Esophagus muscularis mucosa (tissue), 4 donors: ENCODE measurements around the gene MFSD12. TPM values are rescaled to one million over a fixed set of nuclear protein-coding genes. Genes with fewer than 3 reads are reported as not detected.

Source experiments
- DNase-seq: peaks from one replicate; pipeline ENCODE4 v3.0.0-alpha.2; 2017; ENCODE audit errors: extremely low spot score
- H3K27ac ChIP-seq, 4 donors: fragments of 200-600 bp; sonication (generic); replicated peaks in 1 of 4; 1 replicate in 3 of 4; 2 replicates in 1 of 4; pipeline ENCODE4 v1.5.1; 2016 to 2019; ENCODE audit warnings: mild to moderate bottlenecking in 1 of 4
- H3K27me3 ChIP-seq, 4 donors: fragments of 200-600 bp; sonication (generic); one replicate each; pipeline versions ENCODE4 v1.5.1 to v1.6.0; 2016 to 2019
- H3K36me3 ChIP-seq, 4 donors: fragments of 200-600 bp; sonication (generic); one replicate each; pipeline ENCODE4 v1.5.1; 2016 to 2019
- H3K4me1 ChIP-seq, 4 donors: fragments of 200-600 bp; sonication (generic); one replicate each; pipeline ENCODE4 v1.5.1; 2016 to 2019
- H3K4me3 ChIP-seq, 4 donors: fragments of 200-600 bp; sonication (generic); 1 replicate in 2 of 4; 2 replicates in 2 of 4; pipeline ENCODE4 v1.5.1; 2016 to 2019; ENCODE audit warnings: mild to moderate bottlenecking in 4 of 4, moderate library complexity in 1 of 4
- H3K9me3 ChIP-seq, 4 donors: fragments of 200-600 bp; sonication (generic); 1 replicate in 3 of 4; 2 replicates in 1 of 4; pipeline ENCODE4 v1.5.1; 2016 to 2019
- EP300 ChIP-seq: sonication (generic); formaldehyde crosslinking; IDR thresholded peaks from one replicate; pipeline ENCODE4 v1.6.1; 2017; ENCODE audit warnings: antibody characterized with exemption
- POLR2A ChIP-seq: fragments of 450-650 bp; IDR thresholded peaks from one replicate; pipeline ENCODE4 v1.6.1; 2017; ENCODE audit warnings: antibody characterized with exemption, moderate library complexity, mild to moderate bottlenecking, low read depth
- POLR2AphosphoS5 ChIP-seq, 2 donors: sonication (generic); formaldehyde crosslinking; IDR thresholded peaks; one replicate each; pipeline ENCODE4 v1.6.1; 2017; ENCODE audit warnings: antibody characterized with exemption in 2 of 2
- WGBS: methylation state at CpG from one replicate; pipeline ENCODE4 v1.1.5; 2018; 5-methylcytosine and 5-hydroxymethylcytosine counted together
- intact Hi-C: fragments of 100-400 bp; cut with DNase I; formaldehyde crosslinking; loops from one replicate; pipeline ENCODE4 v1.15.1; 2023
- total RNA-seq, 4 donors: library from RNA; depleted of rRNA; stranded (reverse); fragments of >200 nt; gene quantifications; one replicate each; pipeline versions ENCODE4 v1.1.0 to v1.2.1, GENCODE V29; 2016
- TF ChIP-seq, protein P1 (sequence below), 3 experiments: fragments of 200-600 bp in 2 of 3; fragments of 450-650 bp in 1 of 3; sonication (generic) in 2 of 3; IDR thresholded peaks; one replicate each; pipeline ENCODE4 v1.5.1; 2017 to 2019; ENCODE audit warnings: antibody characterized with exemption in 3 of 3, mild to moderate bottlenecking in 2 of 3, moderate library complexity in 1 of 3

The MFSD12 gene
- total RNA-seq, 4 donors from 2014 or later = 28.2 to 87.0 (median 62.4) TPM

DNA sequence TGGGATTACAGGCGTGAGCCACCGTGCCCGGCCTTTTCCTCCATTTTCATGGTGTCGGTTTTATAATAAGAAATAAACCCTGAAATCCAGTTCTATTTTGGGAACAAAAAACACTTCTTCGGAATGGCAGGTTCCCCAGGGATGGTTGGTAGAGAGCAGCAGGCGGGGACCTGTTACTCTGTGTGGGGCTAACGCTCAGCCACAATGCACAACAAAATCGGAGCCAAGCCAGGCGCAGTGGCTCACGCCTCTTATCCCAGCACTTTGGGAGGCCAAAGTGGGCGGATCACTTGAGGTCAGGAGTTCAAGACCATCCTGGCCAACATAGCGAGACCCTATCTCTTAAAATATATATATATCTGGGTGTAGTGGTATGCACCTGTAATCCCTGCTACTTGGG lies 43.6 kb upstream of the MFSD12 start:
- peaks cover 18 to 34% (median 33%) of the 10 kb centered on the region in 4 donors for H3K4me1 ChIP-seq
- H3K27ac ChIP-seq = no peak overlapping the region
- H3K9me3 ChIP-seq = no peaks in the 10 kb centered on the region
- H3K27me3 ChIP-seq = no peaks in the 10 kb centered on the region
- no peak overlapping the region for H3K4me3 ChIP-seq
- TF ChIP-seq POLR2AphosphoS5 (IDR thresholded peaks at IDR 0.05) (no peak), EP300 (no peak), POLR2A (no peak)
- TF ChIP-seq, protein P1, sequence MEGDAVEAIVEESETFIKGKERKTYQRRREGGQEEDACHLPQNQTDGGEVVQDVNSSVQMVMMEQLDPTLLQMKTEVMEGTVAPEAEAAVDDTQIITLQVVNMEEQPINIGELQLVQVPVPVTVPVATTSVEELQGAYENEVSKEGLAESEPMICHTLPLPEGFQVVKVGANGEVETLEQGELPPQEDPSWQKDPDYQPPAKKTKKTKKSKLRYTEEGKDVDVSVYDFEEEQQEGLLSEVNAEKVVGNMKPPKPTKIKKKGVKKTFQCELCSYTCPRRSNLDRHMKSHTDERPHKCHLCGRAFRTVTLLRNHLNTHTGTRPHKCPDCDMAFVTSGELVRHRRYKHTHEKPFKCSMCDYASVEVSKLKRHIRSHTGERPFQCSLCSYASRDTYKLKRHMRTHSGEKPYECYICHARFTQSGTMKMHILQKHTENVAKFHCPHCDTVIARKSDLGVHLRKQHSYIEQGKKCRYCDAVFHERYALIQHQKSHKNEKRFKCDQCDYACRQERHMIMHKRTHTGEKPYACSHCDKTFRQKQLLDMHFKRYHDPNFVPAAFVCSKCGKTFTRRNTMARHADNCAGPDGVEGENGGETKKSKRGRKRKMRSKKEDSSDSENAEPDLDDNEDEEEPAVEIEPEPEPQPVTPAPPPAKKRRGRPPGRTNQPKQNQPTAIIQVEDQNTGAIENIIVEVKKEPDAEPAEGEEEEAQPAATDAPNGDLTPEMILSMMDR (IDR thresholded peaks at IDR 0.05) = no peak
- no peak for DNase-seq
- peaks cover 0 to 19% (median 10%) of the 10 kb centered on the region in 4 donors for H3K36me3 ChIP-seq
- intact Hi-C loops = no loop called here
- WGBS = 86% methylated on average over 12 of the region's 12 CpGs

DNA sequence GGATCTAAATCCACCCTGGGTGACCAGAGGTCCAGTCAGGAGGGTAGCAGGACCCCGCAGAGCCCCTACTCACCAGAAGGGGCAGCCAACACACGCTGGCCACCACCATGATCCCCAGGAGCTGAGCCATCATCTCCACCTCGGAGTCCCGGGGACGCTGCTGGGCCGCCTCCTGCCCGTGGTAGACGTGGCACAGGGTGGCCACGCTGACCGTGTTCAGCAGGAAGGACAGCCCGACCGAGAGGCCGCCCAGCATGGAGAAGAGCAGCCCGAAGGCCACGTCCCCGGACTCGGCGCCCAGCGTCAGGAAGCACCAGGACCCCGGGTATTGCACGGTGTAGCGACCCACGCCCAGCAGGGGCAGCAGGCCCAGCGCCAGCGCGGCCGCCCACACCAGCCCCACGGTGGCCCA lies 42.4 kb upstream of the MFSD12 start:
- peaks cover 5 to 22% (median 20%) of the 10 kb centered on the region in 4 donors for H3K4me1 ChIP-seq
- DNase-seq = no peak
- H3K27ac ChIP-seq = no peak overlapping the region
- intact Hi-C loops = no loop called here
- no peaks in the 10 kb centered on the region for H3K9me3 ChIP-seq
- no peak overlapping the region for H3K4me3 ChIP-seq
- peaks cover 0 to 29% (median 13%) of the 10 kb centered on the region in 4 donors for H3K36me3 ChIP-seq
- H3K27me3 ChIP-seq = no peaks in the 10 kb centered on the region
- WGBS = 93% methylated on average over 3 of the region's 28 CpGs
- no peak for TF ChIP-seq POLR2A
- TF ChIP-seq POLR2AphosphoS5 (IDR thresholded peaks at IDR 0.05) = no peak
- no peak for TF ChIP-seq EP300
- TF ChIP-seq, protein P1 (IDR thresholded peaks at IDR 0.05) = no peak

DNA sequence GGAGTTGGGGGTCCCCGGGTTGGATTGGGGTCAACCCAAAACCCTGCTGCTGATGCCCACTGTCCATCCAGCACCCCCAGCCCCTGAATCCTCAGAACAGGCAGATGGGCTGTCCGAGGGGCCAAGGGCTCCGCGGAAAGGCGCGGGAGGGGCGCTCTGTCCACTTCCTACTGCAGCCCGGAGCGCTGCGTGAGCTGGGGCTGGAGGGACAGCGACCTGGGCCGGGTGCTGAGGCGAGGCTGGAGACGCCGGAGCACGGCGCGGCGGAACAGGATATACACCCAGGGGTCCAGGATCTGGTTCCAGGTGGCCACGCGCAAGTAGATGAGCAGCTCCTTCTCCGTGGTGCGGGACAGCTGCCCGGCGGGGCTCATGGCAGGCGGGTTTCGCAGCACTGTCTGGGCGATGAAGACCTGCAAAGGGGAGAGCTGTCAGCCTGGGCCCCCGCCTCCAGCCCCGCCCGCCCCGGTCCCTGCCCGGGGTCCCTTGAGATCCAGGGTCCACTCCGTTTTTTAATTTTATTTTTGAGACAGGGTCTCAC lies 38.2 kb upstream of the MFSD12 start:
- no peak overlapping the region for H3K4me3 ChIP-seq
- H3K4me1 ChIP-seq = peaks cover 0 to 7% (median 0%) of the 10 kb centered on the region in 4 donors
- 80% methylated on average over 28 of the region's 34 CpGs for WGBS
- no peaks in the 10 kb centered on the region for H3K9me3 ChIP-seq
- no peaks in the 10 kb centered on the region for H3K27me3 ChIP-seq
- no peak for DNase-seq
- TF ChIP-seq POLR2AphosphoS5 (IDR thresholded peaks at IDR 0.05) (no peak), POLR2A (no peak), EP300 (no peak)
- TF ChIP-seq, protein P1 (IDR thresholded peaks at IDR 0.05) = no peak
- intact Hi-C loops = no loop called here
- no peak overlapping the region for H3K27ac ChIP-seq
- peaks cover 0 to 29% (median 13%) of the 10 kb centered on the region in 4 donors for H3K36me3 ChIP-seq

DNA sequence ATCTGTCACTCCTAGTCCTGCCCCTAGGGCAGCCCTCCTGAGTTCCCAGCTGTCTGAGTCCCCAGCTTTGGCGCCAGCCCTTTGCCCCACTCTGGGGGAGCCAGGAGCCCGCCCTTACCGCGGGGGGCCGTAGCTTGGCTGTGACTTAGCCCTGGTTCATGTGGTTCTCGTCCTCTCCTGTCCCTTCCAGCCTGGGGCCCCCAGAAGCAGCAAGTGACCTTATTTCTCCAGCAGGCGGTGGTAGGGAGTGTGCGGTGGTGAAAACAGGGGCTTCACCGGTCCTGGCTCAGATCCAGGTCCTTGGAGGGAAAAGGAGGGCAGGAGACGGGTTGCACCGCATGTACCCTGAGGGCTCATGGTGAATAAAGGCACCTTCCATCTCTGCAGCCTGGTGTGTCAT lies 35.8 kb upstream of the MFSD12 start:
- no peak for DNase-seq
- WGBS = 64% methylated on average over 7 of the region's 11 CpGs
- H3K27ac ChIP-seq = peak overlapping the region in 1 of 4 donors; percentile 10

More for the DNA sequence above, 35.8 kb upstream of the MFSD12 start:
- Histone ChIP-seq H3K27me3 (no peaks in the 10 kb centered on the region), H3K36me3 (peaks cover 0 to 21% (median 5%) of the 10 kb centered on the region in 4 donors), H3K4me3 (no peak overlapping the region), H3K9me3 (no peaks in the 10 kb centered on the region), H3K4me1 (peaks cover 0 to 7% (median 0%) of the 10 kb centered on the region in 4 donors)
- TF ChIP-seq POLR2AphosphoS5 (IDR thresholded peaks at IDR 0.05) = no peak
- no peak for TF ChIP-seq EP300
- TF ChIP-seq, protein P1 (IDR thresholded peaks at IDR 0.05) = no peak
- no peak for TF ChIP-seq POLR2A
- intact Hi-C loops = no loop called here
